ENCODE data around the gene PNCK.

PNCK gene

DNA sequence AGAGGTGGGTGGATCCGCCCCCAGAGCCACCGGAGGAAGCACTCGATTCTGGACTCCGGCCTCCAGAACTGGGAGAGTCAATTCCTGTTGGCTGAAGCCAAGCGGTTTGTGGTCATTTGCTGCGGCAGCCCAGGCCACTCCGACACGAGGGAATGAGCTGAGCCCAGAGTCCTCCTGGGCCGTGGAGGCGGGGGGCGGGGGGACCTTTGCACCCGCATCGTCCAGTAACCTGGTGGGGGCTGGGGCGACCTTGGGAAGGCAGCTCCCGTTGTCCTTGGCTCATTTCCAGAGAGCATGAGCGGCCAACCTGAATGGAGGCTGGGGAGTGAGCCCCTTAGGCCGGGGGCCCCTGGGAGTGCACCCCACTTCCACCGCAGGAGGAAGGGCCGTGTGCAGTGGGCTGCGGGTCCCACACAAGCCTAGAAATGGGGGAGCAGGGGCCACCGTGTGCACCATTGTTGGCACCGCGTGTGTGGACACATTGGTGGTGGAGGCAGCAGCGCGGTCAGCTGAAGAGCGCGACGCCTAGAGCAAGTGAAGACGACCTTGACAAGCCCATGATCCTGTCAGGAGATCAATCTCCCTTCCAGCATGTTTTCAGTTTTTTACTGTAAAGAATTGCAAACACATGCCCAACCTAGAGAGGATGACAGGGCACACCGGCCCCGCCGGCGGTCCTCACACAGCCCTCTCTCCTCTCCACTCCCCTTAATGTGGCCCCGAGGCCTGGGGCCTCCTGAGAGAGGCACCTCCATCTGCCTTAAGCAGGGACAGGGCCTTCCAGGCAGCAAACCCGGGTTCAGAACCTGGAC is 46.5 kb downstream of the PNCK start:
- no peak for DNase-seq

DNA sequence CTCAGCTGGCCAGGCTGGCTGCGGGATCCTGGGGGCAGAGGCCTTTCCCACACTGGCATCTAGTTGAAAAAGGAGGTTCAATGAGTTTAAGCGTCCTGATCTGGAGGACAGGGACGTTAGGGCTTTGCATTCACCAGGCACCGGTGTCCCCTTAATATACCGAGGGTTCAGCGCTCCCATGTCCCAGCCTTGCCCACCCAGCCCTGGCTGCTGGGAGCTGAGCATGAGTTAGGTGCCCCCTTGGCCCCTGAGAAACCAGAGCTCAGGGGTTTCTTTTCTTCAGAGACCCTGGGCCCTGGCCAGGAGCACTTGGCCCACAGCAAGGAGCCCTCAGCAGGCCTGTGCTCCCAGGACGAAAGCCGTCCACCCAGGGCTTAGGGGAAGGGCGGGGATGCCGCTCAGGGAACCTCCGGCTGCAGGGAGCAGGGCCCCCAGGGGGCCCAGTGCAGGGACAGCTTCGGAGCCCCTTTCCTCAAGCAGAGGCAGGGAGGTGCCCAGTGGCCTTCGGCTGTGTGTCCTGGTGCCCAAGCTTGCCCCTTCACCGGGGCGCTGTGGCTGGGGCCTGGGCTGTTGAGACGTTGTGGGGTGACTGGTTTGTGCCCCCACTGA is 47.5 kb downstream of the PNCK start:
- DNase-seq, result no peak

DNA sequence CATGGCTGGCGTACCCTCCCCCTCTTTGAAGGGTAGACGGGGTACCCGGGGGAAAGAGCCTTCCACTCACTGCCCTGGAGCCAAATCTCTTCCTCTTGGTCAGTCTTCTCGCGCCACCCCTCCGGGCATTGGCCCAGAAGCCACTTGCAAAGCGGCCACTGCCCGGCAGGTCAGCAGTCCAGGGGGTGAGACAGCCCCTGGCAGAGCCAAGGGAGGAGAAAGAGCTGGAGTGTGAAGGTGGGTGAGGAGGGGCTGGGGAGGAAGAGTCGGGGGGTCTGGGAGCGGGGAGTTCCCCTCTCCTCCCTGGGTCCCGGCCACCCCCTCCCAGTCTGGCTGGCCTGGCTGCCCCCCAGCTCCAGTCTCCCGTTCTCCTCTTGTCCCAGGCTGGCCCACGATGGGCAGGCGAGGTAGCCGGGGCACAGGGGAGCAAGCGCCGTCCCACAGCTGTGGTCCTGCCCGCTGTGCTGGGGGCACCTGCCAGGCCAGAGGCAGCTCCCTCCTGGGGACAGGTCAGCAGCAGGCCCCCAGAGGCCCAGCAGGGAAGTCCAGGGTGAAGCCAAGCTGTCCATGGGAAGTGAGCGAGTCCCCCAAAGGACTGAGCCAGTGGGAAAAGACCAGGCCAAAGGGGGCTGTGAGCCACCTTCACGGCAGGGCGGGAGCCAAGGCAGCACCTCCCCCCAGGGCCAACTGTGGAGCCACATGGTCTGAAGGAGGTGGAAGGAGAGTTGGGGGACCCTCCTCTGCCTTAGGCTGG is 48.2 kb downstream of the PNCK start:
- no peak for DNase-seq

DNA sequence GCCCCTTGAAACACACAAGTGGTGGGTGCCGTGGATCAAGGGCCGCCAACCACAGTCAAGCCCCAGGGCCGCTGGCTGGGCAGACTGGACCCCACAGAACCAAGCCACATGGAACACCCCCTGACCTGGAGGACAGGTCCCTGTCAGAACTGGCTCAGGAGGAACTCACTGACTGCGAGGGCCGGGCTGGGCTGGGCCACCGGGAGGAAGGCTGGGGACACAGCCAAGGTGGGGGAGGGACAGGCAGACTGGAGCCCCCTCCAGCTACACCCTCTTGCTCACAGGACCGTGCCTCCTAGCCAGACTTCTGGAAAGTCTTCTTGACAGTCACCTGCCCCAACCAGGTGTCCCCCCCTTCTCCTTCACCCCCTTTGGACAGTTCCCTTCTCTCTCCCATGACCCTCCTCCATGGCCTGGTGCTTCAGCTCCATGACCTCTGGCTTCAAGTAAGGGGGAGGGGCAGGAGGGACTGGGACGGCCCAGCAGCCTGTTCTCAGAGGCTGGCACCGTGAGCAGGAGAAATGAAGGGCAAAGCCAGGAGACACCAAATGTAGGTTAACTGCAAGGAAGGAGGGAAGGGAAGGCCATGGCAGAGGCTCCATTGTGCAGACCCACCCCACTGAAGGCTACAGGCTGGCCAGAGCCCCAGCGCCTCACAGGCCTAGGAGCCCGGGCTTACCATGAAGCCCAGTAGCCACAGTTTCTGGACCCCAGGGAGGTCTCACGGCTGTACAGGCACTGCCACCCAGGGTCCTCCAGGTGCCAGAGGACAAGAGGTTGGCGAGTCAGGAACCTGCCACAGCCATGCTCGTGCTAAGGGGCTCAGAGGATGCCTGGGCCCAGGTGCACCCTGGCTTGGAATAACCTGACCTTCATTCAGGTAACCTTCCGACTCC is 49.2 kb downstream of the PNCK start:
- DNase-seq, result no peak

DNA sequence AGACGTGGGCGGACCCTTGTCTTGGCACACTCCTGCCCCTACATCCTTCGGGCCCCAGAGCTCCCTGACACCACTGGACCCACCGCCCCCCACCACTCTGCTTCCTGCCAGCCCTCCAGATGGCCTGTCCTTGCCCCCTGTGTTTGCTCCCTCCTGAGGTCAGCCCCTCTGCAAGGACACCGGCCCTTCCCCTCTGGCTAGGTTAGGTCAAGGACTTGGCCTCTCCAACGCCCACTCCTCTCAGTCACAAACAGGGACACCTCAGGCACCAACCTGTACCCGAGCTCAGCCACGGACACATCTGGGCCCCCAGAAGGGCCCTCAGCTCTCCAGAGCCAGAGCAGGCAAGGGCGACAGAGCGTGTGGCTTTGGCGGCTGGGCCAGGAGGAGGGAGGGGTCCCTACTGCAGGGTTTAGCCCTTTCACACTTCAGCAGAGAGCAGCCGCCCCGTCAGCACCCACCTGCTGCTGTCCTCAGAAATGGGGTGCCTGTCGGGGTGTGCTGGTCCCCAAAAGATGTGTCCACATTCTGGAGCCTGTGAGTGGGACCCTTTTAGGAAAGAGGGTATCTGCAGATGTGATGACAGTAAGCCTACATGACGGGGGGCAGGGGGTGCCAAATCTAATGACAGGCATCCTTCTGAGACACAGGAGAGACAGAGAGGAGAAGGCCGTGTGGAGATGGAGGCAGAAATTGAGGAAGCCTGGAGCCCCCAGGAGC is 50.1 kb downstream of the PNCK start:
- no peak for DNase-seq

DNA sequence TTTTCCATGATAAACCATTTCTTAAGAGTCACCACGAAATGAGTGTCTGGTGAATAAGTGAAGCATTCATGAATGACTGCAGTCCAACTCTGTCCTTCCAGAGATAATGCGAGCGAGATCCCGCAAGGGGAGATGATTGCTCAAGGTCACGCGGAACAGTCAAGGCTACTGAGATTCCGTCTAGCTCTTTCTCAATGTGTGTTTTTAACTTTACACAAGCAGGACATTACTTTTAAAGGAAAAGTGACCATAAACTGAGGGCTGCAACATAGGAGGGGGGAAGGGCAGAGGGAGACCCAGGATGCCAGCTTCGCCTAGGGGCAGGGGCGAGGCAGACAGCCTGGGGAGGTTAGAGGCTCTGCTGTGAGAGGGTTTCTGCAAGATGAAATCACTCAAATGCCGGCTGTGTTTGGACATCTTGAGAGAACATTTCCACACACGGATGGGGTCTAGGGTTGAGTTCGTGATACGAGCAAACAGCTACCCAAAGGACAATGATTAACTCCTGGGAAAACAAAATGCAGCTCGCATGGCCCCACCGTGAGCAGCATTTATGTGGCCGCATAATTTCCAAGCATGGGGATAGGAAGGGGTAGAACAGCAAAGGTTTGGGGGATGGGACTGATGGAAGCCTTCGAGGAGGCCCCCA is 50.8 kb downstream of the PNCK start:
- DNase-seq, result no peak

DNA sequence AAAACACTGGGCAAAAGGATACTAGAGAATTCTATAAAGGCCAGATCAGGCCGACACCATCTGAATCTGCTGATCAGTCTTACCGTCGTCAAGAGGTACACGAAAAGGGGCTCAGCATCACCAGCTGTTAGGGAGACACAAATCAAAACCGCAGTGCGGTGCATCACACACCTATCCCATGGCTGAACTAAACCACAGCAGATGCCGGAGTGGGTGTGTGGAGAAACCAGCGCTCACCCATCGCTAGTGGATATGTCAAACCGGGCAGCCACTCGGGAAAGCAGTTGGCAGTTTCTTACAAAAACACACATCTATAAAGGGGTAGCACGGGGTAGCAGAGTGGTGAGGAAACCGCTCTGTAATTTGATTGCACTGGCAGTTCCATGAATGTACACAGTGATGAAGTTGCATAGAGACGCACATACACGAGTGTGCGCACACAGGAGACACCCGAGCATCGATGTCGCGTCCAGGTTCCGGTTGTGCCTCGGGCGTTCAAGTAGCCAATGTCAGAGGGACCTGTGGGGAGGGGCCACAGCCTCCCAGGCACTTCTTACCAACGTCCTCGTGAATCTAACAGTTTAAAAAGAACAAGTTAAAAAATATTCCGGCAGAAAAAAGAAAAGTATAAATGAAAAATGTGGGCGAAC is 51.5 kb downstream of the PNCK start:
- DNase-seq, result no peak

DNA sequence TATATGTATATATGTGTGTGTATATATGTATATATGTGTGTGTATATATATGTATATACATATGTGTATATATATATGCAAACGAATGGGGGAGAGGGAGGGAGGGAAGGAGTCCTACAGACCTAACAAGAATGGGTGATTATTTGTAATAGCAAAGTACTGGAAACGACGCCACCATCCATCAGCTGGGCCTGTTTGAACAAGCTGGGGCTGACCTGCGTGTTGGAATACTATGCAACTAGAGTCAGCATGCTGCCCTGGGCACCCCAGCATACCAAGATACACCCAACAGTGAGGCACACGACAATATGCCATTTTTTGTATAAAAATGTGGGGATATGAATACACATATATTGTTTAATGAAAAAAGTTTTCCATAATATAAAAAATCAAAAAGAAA is 53.0 kb downstream of the PNCK start:
- no peak for DNase-seq
